ENCODE measurements around the gene FLOT1.

The FLOT1 gene

DNA sequence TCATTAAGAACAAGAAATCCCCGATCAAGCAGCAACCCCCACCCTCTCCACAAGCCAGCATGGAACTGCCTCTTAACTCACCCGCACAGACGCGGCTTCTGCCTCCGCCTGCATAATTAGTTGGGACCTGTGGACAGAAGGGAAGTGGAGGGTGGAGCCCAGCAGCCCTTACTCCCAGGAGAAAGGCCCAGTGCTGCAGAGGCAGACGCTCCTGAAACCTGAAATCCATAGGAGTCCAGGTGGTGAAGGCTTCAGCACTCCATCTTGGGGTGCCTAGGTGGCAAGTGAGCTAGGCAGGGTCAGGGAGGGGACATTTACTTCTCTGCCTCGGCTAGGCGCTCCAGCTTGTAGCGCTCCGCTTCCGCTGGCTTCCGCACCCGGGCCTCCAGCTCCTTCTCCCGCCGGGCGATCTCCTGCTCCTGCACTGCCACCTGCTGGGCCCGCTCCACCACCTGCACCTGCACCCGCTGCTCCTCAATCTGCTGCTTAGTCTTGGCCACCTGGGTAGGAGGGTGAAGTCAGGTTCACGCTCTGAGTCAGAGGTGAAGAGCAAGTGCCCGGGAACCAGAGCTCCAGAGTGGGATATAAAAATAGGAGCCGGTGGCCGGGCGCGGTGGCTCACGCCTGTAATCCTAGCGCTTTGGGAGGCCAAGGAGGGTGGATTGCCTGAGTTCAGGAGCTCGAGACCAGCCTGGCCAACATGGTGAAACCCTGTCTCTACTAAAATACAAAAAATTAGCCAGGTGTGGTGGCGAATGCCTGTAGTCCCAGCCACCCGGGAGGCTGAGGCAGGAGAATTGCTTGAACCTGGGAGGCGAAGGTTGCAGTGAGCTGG is 11.7 kb downstream of the FLOT1 start:
- peaks cover 34 to 77% of the 10 kb centered on the region in 2 experiments; a peak in 2 of 3 replicates for H3K36me3 ChIP-seq (ENCODE audit: control insufficient read depth in 2 of 2, insufficient read depth in 1 of 2, low read length in 2 of 2)
- TF ChIP-seq ZNF645 (tag by site-specific recombination; IDR thresholded peaks at IDR 0.05) (no peak), ZBTB1 (tag by site-specific recombination; IDR thresholded peaks at IDR 0.05) (no peak), ZNF138 (tag by site-specific recombination; IDR thresholded peaks at IDR 0.05; ENCODE audit: borderline replicate concordance) (no peak), ZNF514 (tag by site-specific recombination; IDR thresholded peaks at IDR 0.05) (no peak), ZNF404 (tag by site-specific recombination; IDR thresholded peaks at IDR 0.05) (no peak), ZNF488 (tag by site-specific recombination; IDR thresholded peaks at IDR 0.05) (no peak), GLI2 (tag by site-specific recombination; IDR thresholded peaks at IDR 0.05; ENCODE audit: borderline replicate concordance, low read depth) (no peak), ZNF518A (tag by site-specific recombination; conservative IDR thresholded peaks at IDR 0.05; ENCODE audit: low read depth) (no peak), KLF16 (tag by site-specific recombination; IDR thresholded peaks at IDR 0.05) (no peak), ZNF529 (tag by site-specific recombination; IDR thresholded peaks at IDR 0.05; ENCODE audit: insufficient replicate concordance) (no peak), PATZ1 (tag by site-specific recombination; IDR thresholded peaks at IDR 0.05) (peak; percentile 33; the same call in 1 of the 2 replicates), ZNF776 (tag by site-specific recombination; IDR thresholded peaks at IDR 0.05; ENCODE audit: borderline replicate concordance) (no peak), ZNF354C (tag by site-specific recombination; IDR thresholded peaks at IDR 0.05; ENCODE audit: borderline replicate concordance, low read depth) (no peak), ZNF791 (tag by site-specific recombination; IDR thresholded peaks at IDR 0.05) (no peak), PRDM4 (tag by site-specific recombination; IDR thresholded peaks at IDR 0.05) (no peak), OSR2 (tag by site-specific recombination; IDR thresholded peaks at IDR 0.05) (peak; percentile 97), ZBTB10 (tag by site-specific recombination; IDR thresholded peaks at IDR 0.05) (no peak)
- TF ChIP-seq, protein P1, sequence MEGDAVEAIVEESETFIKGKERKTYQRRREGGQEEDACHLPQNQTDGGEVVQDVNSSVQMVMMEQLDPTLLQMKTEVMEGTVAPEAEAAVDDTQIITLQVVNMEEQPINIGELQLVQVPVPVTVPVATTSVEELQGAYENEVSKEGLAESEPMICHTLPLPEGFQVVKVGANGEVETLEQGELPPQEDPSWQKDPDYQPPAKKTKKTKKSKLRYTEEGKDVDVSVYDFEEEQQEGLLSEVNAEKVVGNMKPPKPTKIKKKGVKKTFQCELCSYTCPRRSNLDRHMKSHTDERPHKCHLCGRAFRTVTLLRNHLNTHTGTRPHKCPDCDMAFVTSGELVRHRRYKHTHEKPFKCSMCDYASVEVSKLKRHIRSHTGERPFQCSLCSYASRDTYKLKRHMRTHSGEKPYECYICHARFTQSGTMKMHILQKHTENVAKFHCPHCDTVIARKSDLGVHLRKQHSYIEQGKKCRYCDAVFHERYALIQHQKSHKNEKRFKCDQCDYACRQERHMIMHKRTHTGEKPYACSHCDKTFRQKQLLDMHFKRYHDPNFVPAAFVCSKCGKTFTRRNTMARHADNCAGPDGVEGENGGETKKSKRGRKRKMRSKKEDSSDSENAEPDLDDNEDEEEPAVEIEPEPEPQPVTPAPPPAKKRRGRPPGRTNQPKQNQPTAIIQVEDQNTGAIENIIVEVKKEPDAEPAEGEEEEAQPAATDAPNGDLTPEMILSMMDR (tag by site-specific recombination; IDR thresholded peaks at IDR 0.05): peak; percentile 91

More for the DNA sequence above, 11.7 kb downstream of the FLOT1 start:
- Histone ChIP-seq H3K4me3 (ENCODE audit: low read depth, low read length) (no peak overlapping the region), H3K9me3 (ENCODE audit: control insufficient read depth, insufficient read depth, low read depth, low read length) (no peaks in the 10 kb centered on the region), H3K27ac (ENCODE audit: extremely low read depth, low read depth, low read length) (no peak overlapping the region), H3K4me1 (ENCODE audit: control insufficient read depth, insufficient read depth, low read length) (peaks cover 4% of the 10 kb centered on the region)
- POLR2A ChIA-PET: interaction anchor here (0.6 to 6.5 kb wide), 30 partner anchors 8 to 668 kb away, joined by 3 to 61 read pairs (median 4); partner anchors contain the start of genes ABCF1, DDR1, DHX16 and FLOT1
- CTCF ChIA-PET: interaction anchor here (0.5 to 18.7 kb wide), 89 partner anchors 8 to 356 kb away, joined by 3 to 692 read pairs (median 5); partner anchors contain the start of genes DHX16, FLOT1, MDC1 and MRPS18B
